ENCODE results near the gene KLHDC1.
"Not testable (repeated sequence)": the region's sequence is repeated elsewhere in the genome, so short reads cannot be mapped to it uniquely, and the experiment has no call there.

- not testable (repeated sequence) for TF ChIP-seq POLR2A (IDR thresholded peaks at IDR 0.05; ENCODE audit: extremely low read depth, insufficient read length); CTCF (IDR thresholded peaks at IDR 0.05; ENCODE audit: low read depth, low read length)
Measured at GRCh38 chr14:49781040-49781439, 88.1 kb downstream of the KLHDC1 start.

Data from NB4 (cell line).